Stimulated activated CD8-positive, alpha-beta memory T cell treated with anti-CD3 and anti-CD28 coated beads, Interleukin-4, amount 100 ng/mL, for 48 hours (primary cell): ENCODE measurements around the gene VTA1.
"Not testable (repeated sequence)": the region's sequence is repeated elsewhere in the genome, so short reads cannot be mapped to it uniquely, and the experiment has no call there.

Source experiments
- DNase-seq: peaks from one replicate; pipeline ENCODE4 v3.0.0-alpha.2; 2020

VTA1 gene, protein sequence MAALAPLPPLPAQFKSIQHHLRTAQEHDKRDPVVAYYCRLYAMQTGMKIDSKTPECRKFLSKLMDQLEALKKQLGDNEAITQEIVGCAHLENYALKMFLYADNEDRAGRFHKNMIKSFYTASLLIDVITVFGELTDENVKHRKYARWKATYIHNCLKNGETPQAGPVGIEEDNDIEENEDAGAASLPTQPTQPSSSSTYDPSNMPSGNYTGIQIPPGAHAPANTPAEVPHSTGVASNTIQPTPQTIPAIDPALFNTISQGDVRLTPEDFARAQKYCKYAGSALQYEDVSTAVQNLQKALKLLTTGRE

DNA sequence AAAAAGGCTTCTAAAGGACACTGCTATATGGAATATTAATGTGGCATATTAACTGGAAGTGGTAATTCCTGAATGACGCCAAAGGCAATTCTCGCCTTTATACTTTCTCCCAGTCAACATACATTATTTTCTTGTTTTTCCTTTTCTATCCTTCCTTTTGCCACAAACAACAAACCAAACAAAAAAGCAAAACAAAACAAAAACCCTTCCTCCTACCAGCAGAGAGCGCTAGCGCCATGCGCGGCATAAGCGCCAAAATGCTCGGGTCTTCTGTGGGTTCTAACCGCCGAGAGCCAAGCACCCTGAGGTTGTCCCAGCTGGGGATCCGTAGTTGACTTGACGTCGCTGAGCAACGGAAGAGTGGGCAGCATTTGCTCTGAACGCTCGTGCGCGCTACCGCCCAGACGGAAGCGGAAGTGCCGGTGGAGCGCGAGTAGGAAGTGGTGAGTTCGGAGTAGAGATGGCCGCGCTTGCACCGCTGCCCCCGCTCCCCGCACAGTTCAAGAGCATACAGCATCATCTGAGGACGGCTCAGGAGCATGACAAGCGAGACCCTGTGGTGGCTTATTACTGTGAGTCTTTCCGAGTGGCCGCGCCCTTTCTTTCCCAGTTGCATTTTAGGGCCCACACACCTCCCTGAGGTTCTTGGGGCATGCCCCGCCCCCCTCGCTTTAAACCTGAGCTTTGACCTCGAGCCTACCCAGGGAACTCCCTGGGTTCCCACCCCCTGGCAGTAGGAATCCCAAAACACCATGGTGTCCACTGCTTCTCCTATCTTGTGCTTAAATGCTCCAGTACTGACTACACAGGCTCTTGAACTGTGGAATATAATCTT is at the start of gene VTA1, which contains the start of gene NMBR:
TSS of gene VTA1 (plus strand) at position 436 of the 835 bp plus-strand sequence. CDS start at position 461, 25 bp downstream.
TSS of gene NMBR (minus strand) at position 295 of the 835 bp plus-strand sequence. CDS start 58,464 bp downstream, outside the sequence.
- peak; percentile 96 for DNase-seq

DNA sequence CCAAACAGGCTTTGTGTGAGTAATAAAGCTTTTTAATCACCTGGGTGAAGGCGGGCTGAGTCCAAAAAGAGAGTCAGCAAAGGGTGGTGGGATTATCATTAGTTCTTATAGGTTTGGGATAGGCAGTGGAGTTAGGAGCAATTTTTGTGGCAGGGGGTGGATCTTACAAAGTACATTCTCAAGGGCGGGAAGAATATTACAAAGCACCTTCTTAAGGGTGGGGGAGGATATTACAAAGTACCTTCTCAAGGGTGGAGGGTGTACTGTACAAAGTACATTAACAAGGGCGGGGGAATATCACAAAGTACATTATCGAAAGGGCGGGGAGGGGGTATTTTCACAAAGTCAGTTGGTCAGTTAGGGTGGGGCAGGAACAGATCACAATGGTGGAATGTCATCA is 42.2 kb upstream of the VTA1 start:
- not testable (repeated sequence) for DNase-seq

DNA sequence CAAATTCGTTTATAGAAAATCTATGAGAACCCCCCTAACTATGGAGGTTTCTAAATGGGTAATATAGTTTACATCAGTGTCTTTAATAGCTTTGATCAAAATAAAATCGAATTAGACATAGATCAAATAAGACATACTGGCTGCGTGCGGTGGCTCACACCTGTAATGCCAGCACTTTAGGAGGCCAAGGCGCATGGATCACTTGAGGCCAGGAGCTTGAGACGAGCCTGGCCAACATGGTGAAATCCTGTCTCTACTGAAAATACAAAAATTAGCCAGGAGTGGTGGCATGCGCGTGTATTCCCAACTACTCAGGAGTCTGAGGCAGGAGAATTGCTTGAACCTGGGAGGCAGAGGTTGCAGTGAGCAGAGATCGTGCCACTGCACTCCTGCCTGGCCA is 36.2 kb upstream of the VTA1 start:
- not testable (repeated sequence) for DNase-seq

DNA sequence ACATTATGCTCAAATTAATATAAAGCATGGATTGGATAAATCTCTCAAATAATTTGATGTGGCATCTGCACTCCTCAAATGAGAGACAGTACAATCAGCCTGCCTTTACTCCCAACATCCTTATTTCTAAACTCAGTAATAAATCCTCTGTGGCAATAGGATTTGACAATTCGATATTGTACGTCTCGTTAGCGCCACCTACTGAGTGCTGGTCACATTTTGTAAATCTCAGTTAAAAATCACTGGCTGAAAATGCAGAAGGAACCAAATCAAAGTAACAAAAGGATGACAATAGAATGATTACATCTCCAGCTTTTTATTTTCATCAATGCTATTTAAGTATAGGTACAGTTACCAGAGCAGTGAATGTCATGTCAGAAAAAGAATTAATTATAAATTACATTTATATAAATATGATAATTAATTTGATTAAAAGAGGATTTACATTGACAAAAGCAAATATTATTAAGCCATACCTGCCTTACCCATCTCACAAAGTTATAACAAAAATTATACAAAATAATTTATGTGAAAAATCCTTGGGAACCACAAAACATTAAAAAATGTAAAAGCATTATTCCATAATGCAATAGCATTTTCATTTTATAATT is 34.5 kb upstream of the VTA1 start:
- peak; percentile 87 for DNase-seq

DNA sequence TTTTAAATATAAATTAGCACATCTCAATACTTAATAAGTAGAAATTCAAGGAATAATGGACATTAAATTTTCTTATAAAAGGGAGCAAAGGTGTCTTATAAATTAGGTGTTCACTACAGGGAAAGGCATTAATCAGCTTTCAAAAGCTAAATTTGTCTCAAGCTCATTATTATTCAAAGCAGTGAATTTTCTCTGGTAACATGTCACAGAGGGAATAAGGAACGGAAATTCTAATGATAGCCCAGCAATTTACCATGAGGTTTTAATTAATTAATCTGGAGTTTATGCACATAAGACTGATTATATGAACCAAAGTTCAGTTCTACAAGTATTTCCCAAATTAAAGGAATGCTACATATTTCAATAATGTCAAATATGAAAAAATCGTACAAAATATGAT is 29.7 kb upstream of the VTA1 start:
- no peak for DNase-seq

DNA sequence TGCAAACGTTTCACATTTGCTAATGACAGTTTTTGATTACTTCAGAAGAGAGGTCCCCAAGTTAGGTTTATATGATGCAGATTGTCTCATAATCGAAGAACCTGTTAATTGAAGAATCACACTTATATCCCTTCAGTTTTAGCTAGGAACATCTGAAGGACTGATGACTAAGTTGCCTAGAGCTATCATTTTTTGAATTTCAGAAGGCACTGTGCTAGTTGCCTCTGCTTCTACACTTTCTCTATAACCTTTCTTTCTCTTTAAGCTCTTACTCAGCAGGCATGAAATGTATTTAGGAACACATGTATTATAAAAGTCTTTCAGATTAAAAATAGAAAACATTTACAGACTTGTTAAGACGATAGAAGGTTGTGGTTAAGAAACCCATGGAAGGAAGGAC is 28.7 kb upstream of the VTA1 start:
- DNase-seq = no peak

DNA sequence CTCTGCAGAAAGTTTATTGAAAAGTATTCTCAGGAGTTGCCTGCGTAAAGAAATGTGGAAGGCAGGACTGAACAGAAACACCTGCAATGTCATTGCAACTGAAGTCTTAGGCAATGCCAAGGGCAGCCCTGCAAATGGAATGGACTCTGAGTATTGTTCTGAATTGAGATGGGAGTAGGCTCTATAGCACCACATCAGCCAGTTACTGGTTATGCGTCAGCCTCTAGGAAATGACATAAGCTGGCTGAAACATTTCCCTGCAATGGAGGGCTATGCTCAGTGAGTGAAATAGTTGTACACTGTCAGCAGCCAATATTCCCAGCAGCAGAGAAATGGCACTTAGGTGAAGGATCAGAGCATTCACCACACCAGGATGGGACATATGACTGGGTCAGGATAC is 28.1 kb upstream of the VTA1 start:
- no peak for DNase-seq

DNA sequence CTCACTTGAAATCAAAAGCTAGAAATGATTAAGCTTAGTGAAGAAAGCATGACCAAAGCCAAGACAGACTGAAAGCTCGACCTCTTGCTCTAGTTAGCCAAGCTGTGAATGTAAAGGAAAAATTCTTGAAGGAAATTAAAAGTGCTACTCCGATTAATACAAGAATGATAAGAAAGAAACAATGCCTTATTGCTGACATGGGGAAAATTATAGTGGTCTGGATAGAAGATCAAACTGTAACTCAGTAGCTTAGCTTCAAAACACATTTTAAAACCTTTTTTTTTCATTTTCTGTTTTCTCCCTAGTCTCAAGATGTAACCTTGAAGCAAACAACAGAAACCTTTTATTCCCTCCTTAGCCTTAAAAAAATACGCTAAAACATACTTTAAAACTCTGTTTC is 25.7 kb upstream of the VTA1 start:
- DNase-seq = no peak

DNA sequence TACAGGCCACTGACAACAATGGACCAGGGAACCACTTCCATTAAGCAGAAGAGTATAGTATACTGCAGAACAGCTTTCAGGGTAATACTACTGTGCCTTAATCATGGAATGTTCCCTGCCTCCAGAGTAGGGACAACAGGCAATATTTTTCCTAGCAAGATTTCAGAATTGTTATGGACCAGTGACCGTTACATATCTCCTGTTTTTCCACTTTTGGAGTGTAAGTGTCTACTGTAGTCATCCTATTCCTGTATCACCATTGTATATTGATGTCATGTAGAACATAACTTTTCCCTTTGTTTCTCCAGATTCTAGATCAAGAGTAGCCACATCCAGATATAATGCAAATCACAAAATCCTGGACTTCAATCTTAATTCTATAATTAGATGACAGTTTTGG is 16.2 kb upstream of the VTA1 start:
- no peak for DNase-seq

DNA sequence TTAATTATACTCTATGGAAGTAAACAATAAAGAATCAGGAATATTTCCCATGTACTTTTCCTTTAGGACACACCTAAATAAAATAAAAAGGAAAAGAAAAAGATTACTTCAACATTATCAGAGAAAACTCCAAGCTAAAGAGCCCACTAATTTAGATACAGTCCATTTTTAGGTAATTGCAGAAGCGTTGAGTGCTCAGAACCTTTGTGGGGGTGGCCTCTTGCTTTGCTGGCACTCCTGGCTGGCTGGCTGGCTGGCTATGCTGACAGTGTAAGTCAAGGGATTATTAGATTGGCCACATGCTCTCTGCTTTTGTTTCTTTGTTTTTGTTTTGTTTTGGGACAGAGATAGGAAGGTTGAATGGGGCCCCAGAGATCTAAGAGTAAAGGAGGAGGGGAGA is 14.4 kb upstream of the VTA1 start, which contains the start of gene GJE1:
TSS of gene GJE1 (plus strand) at position 301 of the 400 bp plus-strand sequence. CDS start 234 bp downstream, outside the sequence.
- DNase-seq = no peak

DNA sequence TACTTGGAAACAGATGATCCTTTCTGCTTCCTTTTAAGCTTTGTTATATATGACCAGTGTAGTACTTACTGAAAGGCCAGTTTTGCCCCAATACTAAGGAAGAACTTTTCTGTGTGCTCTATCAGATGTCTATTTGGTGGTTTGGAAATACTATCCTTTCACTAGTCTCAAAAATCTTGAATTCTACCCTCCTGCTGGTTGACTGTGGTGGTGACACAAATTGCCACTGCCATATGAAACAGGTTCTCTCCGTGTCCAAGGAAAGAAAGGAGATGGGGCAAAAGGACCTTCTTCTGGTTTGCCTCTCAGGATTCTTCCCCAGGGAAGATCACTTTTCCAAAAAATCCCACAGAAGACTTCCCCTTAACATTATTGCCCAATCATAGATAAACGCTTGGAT is 8.2 kb upstream of the VTA1 start:
- no peak for DNase-seq

DNA sequence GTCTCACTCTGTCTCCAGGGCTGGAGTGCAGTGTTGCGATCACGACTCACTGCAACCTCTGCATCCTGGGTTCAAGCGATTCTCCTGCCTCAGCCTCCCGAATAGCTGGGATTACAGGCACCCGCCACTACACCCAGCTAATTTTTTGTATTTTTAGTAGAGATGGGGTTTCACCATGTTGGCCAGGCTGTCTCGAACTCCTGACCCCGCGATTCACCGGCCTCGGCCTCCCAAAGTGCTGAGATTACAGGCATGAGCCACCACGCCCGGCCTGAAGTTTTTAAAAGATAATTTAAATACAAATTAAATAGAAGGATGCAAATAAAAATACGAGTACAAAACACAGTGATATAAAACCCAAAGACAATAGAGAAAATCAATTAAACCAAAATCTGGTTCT is 5.5 kb upstream of the VTA1 start:
- DNase-seq = not testable (repeated sequence)

DNA sequence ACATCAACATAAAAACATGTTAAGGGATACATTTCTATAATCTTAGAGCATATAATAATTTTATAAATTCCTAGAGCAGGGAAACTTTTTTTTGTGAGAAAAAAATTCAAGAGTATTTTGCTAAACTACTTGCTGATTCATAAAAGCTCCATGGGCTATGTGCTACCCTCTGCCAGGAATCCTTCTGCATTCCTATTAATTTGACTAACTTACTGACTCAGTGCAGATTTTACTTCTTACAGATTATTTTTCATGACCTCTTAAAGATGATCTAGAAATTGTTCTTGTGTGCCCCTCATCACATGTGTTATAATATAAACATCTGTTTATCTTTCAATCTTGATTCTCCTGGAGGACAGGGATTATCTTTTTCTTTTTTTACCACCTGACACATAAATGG is 5.7 kb downstream of the VTA1 start:
- no peak for DNase-seq

DNA sequence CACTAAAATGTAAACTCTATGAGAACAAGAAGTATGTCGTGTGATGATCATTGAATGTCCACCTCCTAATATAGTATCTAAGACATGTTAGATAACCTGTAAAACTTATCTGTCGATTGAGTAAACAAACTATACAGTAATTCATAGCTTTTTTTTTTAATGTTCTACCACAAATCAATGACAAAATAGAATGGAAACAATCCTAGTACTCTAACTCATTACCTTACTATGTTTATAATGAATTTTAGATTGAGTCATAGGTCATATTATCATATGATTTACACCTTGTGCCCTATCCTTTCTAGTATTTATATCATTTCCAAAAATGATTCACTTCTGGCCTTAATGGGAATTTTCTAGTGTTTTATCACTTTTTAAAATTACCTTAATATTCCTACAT is 6.1 kb downstream of the VTA1 start:
- no peak for DNase-seq

DNA sequence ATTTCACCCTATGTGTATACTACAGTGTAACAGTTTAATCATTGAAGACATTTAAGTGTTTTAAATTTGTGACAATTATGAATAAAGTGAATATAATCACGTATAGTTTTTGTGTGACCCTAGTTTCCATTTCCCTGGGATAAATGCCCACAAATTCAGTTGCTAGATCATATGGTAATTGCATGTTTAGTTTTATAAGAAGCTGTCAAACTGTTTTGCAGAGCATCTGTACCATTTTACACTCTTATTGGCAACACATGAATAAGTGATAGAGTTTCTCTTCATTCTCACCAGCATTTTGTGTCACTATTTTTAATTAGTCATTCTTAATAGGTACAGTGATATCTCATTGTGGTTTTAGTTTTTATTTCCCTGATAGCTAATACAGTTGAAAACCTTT is 7.3 kb downstream of the VTA1 start:
- no peak for DNase-seq

DNA sequence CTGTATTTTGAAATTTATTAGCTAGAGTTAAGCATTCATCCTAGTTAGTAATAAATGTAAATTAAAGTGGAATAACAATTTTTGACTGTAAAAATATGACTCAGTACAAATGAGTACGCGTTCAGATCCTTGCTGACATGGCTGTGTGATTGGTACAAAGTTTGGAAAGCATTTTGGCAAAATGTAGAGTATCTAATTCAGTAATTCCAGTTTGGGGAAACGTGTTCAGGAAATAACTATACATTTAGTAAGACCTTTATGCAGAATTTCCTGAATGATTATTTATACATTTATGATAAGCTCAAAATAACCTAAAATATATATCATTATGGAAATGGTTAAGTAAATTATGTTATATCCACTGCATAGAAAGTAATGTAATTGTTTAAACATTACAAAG is 8.0 kb downstream of the VTA1 start:
- DNase-seq = no peak

DNA sequence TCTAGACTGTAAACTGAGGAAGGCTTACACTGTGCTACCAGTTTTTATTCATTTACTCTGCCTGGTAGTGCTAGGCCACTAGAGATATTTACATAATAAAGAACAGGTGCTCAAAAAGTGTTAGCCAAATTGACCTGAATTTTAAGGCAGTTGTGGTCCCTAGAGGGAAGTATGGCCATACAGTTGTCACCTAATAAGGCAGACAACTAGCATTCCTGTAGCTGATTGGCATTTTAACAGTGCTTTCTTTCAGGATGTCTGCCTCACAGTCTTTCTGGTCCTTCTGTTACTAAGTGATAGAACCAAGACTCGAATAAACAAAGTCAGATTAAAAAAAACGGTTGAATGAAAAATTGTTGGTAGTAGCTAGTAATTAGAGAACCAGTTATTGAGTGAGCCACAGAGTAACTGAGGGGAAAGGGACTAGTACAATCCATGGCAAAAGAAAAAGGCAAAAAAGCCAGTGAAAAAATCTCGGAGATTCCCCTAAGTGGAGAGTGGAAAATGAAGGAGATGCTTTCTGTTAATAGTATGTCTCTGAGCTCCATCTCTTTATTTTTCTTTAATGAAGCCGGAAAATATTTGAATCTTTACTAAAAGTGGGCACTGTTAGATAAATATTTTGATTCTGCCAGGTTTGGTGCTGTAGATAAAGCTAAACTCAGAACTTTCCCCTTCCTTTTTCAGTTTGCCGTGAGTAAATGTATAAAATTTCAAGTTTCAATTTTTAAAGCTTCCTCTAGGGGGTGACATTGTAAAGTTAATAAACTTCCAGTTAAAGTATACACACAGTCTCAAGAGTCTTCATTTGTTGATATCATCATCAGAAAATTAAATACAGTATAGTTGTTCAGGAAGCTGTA is 9.1 kb downstream of the VTA1 start:
- no peak for DNase-seq

DNA sequence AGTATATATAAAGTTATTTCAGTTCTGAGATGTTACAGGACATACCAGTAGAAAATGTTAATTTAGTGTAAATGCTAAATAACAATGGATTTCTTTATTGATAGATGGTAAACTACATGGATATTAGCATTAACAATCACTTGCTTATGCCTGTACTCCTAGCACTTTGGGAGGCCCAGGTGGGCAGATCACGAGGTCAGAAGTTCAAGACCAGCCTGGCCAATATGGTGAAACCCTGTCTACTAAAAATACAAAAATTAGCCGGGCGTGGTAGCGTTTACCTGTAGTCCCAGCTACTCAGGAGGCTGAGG is 9.7 kb downstream of the VTA1 start:
- DNase-seq = not testable (repeated sequence)

DNA sequence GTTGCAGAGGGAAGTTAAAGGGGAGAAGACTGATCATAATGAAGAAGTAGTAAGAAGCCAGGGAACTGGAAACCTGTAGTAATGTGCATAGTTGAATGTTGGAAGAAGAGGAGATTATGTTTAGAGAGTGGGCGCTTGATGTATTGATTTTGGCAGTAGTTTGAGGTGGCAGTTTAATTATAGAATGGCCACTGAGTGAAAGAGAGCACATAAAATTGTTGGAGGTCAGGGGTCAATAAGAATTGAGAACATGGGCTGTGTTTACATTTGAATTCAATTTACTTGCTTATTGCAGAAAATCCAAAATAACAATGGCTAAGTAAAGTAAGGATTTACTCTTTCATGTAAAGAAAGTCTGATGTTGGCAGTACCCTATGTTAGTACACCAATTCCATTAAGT is 15.7 kb downstream of the VTA1 start:
- DNase-seq = no peak

DNA sequence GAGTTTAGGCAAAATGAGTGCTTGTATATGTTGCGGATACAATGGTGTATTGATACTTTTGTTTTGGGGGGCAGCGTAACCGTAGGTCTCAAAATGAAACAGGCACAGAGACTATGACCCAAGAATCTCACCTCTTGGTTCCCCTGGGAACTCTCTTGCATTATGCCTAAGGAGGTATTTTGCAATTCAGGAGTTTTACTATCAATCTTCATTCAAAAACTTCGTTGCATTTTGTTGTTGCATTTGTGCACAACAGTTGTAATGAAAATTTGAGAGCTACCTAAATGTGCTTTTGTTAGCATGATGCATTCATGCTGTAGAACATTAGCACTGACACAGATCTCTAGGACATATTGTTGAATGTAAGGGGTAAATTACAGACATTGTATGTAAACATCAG is 18.2 kb downstream of the VTA1 start:
- no peak for DNase-seq

DNA sequence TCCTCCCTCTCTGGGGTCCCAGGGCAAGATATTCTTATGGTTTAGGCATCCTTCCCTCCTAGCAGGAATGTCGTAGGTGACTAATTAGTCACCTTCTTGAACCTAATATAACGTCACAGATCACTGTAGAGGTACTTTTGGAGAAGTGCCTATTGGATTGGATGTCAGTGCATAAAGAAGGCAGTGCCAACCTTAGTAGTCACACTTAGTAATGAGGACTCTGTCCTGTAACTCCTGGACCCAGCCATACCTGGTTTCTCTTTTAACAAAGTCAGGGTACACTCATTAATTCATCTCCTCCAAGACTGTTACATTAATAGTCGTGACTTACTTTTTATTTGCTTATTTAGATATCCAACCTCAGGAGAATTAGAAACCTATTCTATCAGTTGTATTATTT is 20.0 kb downstream of the VTA1 start:
- no peak for DNase-seq

DNA sequence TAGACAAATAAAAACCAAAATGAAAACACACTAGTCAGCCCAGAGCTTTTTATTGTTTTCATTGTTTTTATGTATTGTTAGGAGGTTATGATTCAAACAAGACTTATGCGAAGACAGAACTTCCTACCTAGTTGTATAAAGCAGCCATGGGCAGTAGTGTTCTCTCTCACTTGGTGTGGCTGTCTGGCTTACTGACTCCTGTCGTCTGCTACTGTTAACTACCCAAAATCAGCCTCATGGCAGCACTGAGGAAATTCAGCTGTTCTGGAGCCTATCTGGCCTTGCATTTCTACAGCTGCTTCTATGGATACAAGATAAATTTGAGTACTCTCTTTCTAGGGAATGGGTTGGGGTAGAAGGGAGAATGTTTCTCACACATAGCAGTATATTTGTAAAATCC is 20.4 kb downstream of the VTA1 start:
- DNase-seq = no peak

DNA sequence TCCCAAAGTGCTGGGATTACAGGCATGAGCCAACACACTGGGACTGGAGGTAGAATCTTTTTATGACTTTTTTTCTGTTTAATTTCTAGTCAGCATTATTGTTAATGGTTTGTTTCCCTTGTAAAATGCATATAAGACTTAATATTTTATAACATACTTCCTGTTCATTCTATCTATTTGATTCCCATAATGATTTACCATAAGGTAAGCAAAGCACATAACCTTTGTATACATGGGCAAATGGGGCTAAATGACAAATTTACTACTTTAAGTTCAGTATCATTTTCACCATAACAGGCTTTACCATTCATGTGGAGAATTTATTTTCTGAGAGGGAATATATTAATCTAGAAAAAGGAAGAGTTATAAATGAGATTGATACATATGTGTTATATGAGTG is 24.3 kb downstream of the VTA1 start:
- no peak for DNase-seq
